Dermis blood vessel endothelial cell (primary cell): ENCODE results near the gene SEZ6. TPM values are rescaled to one million over a fixed set of nuclear protein-coding genes. Genes with fewer than 3 reads are reported as not detected.

Experiments
- DNase-seq: peaks from one replicate; pipeline ENCODE4 v3.0.0; 2010
- total RNA-seq: library from RNA; depleted of rRNA; stranded (reverse); fragments of >200 nt; gene quantifications from 2 replicates; pipeline ENCODE4 v1.2.3, GENCODE V29; 2014

SEZ6 gene
- total RNA-seq, result not detected in 2 replicates

- peak; percentile 77 for DNase-seq
These were observed at the start of gene SEZ6 for GRCh38 chr17:29005936-29006511. Gene SEZ6 (minus strand): TSS chr17:29006033. CDS start chr17:29005869, 164 bp downstream.

GRCh38 chr17:29054835-29055234 is 49.0 kb upstream of the SEZ6 start:
- DNase-seq, result no peak

- DNase-seq, result no peak
These were observed 45.9 kb upstream of the SEZ6 start for GRCh38 chr17:29051731-29052130.

- DNase-seq, result no peak
These were observed 45.4 kb upstream of the SEZ6 start for GRCh38 chr17:29051194-29051593.

GRCh38 chr17:29050176-29050575 is 44.3 kb upstream of the SEZ6 start:
- no peak for DNase-seq

GRCh38 chr17:29049541-29050145 is 43.8 kb upstream of the SEZ6 start:
- no peak for DNase-seq

GRCh38 chr17:29048440-29049368 is 42.9 kb upstream of the SEZ6 start:
- no peak for DNase-seq

- no peak for DNase-seq
These were observed 40.6 kb upstream of the SEZ6 start for GRCh38 chr17:29046473-29046839.

GRCh38 chr17:29045734-29046472 is 40.1 kb upstream of the SEZ6 start:
- no peak for DNase-seq

- no peak for DNase-seq
These were observed 39.2 kb upstream of the SEZ6 start for GRCh38 chr17:29045026-29045425.

GRCh38 chr17:29043539-29044145 is 37.8 kb upstream of the SEZ6 start:
- DNase-seq, result no peak

GRCh38 chr17:29042679-29043538 is 37.1 kb upstream of the SEZ6 start, which contains the start of gene PIPOX:
Gene PIPOX (plus strand): TSS chr17:29043141. CDS start chr17:29043226, 85 bp downstream.
- DNase-seq, result peak; percentile 72

- DNase-seq, result no peak
These were observed 36.3 kb upstream of the SEZ6 start for GRCh38 chr17:29042026-29042678.

- DNase-seq, result no peak
These were observed 35.7 kb upstream of the SEZ6 start for GRCh38 chr17:29041571-29041970.

GRCh38 chr17:29041091-29041490 is 35.3 kb upstream of the SEZ6 start:
- no peak for DNase-seq

GRCh38 chr17:29039764-29040598 is 34.1 kb upstream of the SEZ6 start:
- peak; percentile 65 for DNase-seq

- DNase-seq, result no peak
These were observed 32.4 kb upstream of the SEZ6 start for GRCh38 chr17:29038085-29038795.

- DNase-seq, result no peak
These were observed 31.9 kb upstream of the SEZ6 start for GRCh38 chr17:29037739-29038084.

- DNase-seq, result no peak
These were observed 30.8 kb upstream of the SEZ6 start for GRCh38 chr17:29036584-29036983.
